Heart left ventricle (tissue), 13 donors: ENCODE results near the gene KIRREL3.

Experiments used
- POLR2A ChIP-seq, 2 donors: fragments of 450-650 bp; IDR thresholded peaks; one replicate each; pipeline ENCODE4 v1.6.1; 2017; ENCODE audit warnings: antibody characterized with exemption in 2 of 2, mild to moderate bottlenecking in 2 of 2, moderate library complexity in 2 of 2
- TF ChIP-seq, protein P1 (sequence below), 12 donors: fragments of 200-600 bp; sonication (generic) in 4 of 12; IDR thresholded peaks; one replicate each; pipeline versions ENCODE4 v1.5.0 to v1.8.0; 2018 to 2022; ENCODE audit warnings: antibody characterized with exemption in 12 of 12, mild to moderate bottlenecking in 5 of 12
- donor health status: ischemic (EF 13 %, LVEDD 7.1; RV severe dilation, severe dysfunction).
- donor health status: DM: no; HTN: yes; CAD: no.
- donor health status: DM: no; HTN: no; CAD: no.
- donor health status: ischemic (EF 25% LVEDD 6.9; RV normal size, moderate dysfunction).
- donor health status: ischemic (EF 25% LVEDD 5.7; RV mildly dilated, moderate dysfunction).
- donor health status: ischemic (EF 35%, LVEDD 5.7; RV mildly dilated, moderate dysfunction).
- donor health status: nonischemic (EF 11% LVEDD 7.7; RV severe dilation, severe dysfunction).
- donor health status: DM: yes; HTN: yes; CAD: no.
- donor health status: PGD.
- donor health status: ischemic (EF 29% LVEDD 5.4; RV normal size, mild dysfunction).
- donor health status: nonischemic (EF 23%, LVEDD 6.1; RV moderate dilation, normal function).

DNA sequence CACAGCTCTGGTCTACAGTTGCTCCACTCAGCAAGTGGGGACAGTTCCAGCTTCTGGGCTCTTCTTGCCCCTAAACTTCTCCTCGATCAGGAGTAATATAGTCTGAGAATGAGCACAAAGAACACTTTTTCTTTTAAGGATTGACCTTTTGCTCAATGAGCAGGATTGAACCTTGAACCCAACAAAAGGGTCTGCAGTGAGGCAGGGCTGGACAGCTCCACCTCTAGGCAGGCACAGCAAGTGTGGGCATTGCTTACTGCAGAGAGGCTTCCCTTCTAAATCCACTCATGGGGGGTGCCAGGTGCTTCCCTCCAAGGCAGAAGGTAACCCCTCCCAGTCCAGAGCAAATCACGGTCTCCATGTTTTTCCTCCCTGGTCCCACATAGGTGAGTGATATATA, 365.6 kb downstream of the KIRREL3 start:
- no peak for TF ChIP-seq POLR2A (IDR thresholded peaks at IDR 0.05)
- TF ChIP-seq, protein P1, sequence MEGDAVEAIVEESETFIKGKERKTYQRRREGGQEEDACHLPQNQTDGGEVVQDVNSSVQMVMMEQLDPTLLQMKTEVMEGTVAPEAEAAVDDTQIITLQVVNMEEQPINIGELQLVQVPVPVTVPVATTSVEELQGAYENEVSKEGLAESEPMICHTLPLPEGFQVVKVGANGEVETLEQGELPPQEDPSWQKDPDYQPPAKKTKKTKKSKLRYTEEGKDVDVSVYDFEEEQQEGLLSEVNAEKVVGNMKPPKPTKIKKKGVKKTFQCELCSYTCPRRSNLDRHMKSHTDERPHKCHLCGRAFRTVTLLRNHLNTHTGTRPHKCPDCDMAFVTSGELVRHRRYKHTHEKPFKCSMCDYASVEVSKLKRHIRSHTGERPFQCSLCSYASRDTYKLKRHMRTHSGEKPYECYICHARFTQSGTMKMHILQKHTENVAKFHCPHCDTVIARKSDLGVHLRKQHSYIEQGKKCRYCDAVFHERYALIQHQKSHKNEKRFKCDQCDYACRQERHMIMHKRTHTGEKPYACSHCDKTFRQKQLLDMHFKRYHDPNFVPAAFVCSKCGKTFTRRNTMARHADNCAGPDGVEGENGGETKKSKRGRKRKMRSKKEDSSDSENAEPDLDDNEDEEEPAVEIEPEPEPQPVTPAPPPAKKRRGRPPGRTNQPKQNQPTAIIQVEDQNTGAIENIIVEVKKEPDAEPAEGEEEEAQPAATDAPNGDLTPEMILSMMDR (IDR thresholded peaks at IDR 0.05) = no peak
